Measurements from ENCODE around the gene UGT1A9. TPM values are rescaled to one million over a fixed set of nuclear protein-coding genes. Genes with fewer than 3 reads are reported as not detected.
"Not testable (repeated sequence)": the region's sequence is repeated elsewhere in the genome, so short reads cannot be mapped to it uniquely, and the experiment has no call there.

UGT1A9 gene
- total RNA-seq, 1 donor from 2014 or later: not detected

DNA sequence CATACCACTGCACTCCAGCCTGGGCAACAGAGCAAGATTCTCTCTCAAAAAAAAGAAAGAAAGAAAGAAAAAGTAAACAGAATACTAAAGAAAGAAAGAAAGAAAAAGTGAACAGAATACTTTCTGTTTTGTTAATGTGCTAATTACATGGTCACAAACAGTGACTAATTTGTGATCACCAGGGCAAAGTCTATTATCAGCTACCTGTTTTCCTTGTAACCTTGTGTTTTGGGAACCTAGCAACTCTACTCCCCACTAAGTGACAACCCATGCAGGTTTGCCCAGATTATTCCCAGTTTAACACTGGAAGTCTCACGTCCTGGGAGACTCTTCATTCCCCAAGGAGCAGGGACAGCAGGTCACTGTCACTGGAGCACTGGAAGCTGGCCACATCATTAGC, 16.7 kb upstream of the UGT1A9 start:
- Histone ChIP-seq H3K4me1 (ENCODE audit: control insufficient read depth in 3 of 3, insufficient read depth in 3 of 3, low read length in 3 of 3) (no peaks in the 10 kb centered on the region), H3K9me3 (ENCODE audit: control insufficient read depth in 3 of 3, low read length in 3 of 3) (no peaks in the 10 kb centered on the region), H3K36me3 (ENCODE audit: control insufficient read depth in 3 of 3, insufficient read depth in 3 of 3, low read length in 3 of 3) (no peaks in the 10 kb centered on the region), H3K9ac (ENCODE audit: low read depth in 1 of 3, low read length in 3 of 3) (no peak overlapping the region), H3K27ac (ENCODE audit: low read depth, low read length) (no peak overlapping the region), H3K27me3 (ENCODE audit: control insufficient read depth in 3 of 3, insufficient read depth in 3 of 3, low read length in 3 of 3) (peaks cover 0 to 5% (median 2%) of the 10 kb centered on the region in 3 donors), H3K4me3 (ENCODE audit: low read length in 3 of 3) (no peak overlapping the region)

DNA sequence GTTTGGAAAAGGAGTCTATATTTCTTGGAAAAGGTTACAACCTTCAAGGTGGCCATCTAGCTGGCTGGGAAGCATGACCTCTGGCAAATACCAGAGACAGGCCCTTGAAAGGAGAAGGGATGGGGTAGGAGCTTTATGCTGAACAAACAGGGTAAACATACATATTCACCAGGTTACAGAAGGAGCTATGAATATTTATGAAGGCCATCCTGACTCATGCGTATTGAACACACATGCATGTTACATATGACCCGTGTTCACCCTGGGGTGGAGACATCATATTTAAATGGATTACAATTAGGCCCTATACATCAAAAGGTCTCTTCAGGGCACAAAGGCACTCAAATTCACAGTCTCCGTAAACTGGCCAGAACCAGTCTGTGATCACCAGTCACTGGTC, 15.8 kb upstream of the UGT1A9 start:
- H3K27ac ChIP-seq (ENCODE audit: low read depth, low read length); H3K36me3 ChIP-seq (ENCODE audit: control insufficient read depth in 3 of 3, insufficient read depth in 3 of 3, low read length in 3 of 3); H3K27me3 ChIP-seq (ENCODE audit: control insufficient read depth in 3 of 3, insufficient read depth in 3 of 3, low read length in 3 of 3); H3K4me1 ChIP-seq (ENCODE audit: control insufficient read depth in 3 of 3, insufficient read depth in 3 of 3, low read length in 3 of 3); H3K9me3 ChIP-seq (ENCODE audit: control insufficient read depth in 3 of 3, low read length in 3 of 3); H3K4me3 ChIP-seq (ENCODE audit: low read length in 3 of 3); H3K9ac ChIP-seq (ENCODE audit: low read depth in 1 of 3, low read length in 3 of 3): not testable (repeated sequence)

DNA sequence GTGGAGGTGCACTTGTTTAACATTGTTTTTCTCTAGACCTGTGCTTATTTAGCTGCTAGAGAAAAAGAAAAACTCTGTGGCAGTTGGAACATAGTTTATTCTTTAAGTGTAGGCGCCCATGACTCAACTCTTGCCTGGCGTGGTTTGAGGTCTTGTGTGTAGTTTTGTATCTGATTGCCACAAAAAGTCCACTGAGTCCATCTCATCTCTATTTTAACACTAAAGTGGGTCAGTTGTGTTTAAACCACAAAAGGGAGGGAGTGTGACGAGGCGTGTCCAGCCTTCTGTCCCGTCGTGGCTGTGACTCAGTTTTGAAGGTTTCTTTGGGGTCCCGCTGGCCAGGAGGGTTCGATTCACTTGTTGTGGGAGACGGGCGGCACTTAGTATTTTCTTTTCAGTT, 15.3 kb upstream of the UGT1A9 start:
- Histone ChIP-seq H3K36me3 (ENCODE audit: control insufficient read depth in 3 of 3, insufficient read depth in 3 of 3, low read length in 3 of 3) (no peaks in the 10 kb centered on the region), H3K27ac (ENCODE audit: low read depth, low read length) (no peak overlapping the region), H3K4me3 (ENCODE audit: low read length in 3 of 3) (no peak overlapping the region), H3K4me1 (ENCODE audit: control insufficient read depth in 3 of 3, insufficient read depth in 3 of 3, low read length in 3 of 3) (no peaks in the 10 kb centered on the region), H3K9ac (ENCODE audit: low read depth in 1 of 3, low read length in 3 of 3) (no peak overlapping the region), H3K9me3 (ENCODE audit: control insufficient read depth in 3 of 3, low read length in 3 of 3) (no peaks in the 10 kb centered on the region), H3K27me3 (ENCODE audit: control insufficient read depth in 3 of 3, insufficient read depth in 3 of 3, low read length in 3 of 3) (peaks cover 0 to 5% (median 0%) of the 10 kb centered on the region in 3 donors)

- no peak overlapping the region for H3K9ac ChIP-seq (ENCODE audit: low read depth in 1 of 3, low read length in 3 of 3)
- no peak overlapping the region for H3K27ac ChIP-seq (ENCODE audit: low read depth, low read length)
- no peaks in the 10 kb centered on the region for H3K4me1 ChIP-seq (ENCODE audit: control insufficient read depth in 3 of 3, insufficient read depth in 3 of 3, low read length in 3 of 3)
- H3K9me3 ChIP-seq (ENCODE audit: control insufficient read depth in 3 of 3, low read length in 3 of 3): no peaks in the 10 kb centered on the region
- peaks cover 0 to 2% (median 0%) of the 10 kb centered on the region in 3 donors for H3K27me3 ChIP-seq (ENCODE audit: control insufficient read depth in 3 of 3, insufficient read depth in 3 of 3, low read length in 3 of 3)
- no peaks in the 10 kb centered on the region for H3K36me3 ChIP-seq (ENCODE audit: control insufficient read depth in 3 of 3, insufficient read depth in 3 of 3, low read length in 3 of 3)
- H3K4me3 ChIP-seq (ENCODE audit: low read length in 3 of 3): no peak overlapping the region
Measured at GRCh38 chr2:233658610-233659009, 13.1 kb upstream of the UGT1A9 start.

GRCh38 chr2:233663911-233664310, 7.8 kb upstream of the UGT1A9 start:
- H3K27me3 ChIP-seq (ENCODE audit: control insufficient read depth in 3 of 3, insufficient read depth in 3 of 3, low read length in 3 of 3): no peaks in the 10 kb centered on the region
- no peaks in the 10 kb centered on the region for H3K36me3 ChIP-seq (ENCODE audit: control insufficient read depth in 3 of 3, insufficient read depth in 3 of 3, low read length in 3 of 3)
- no peak overlapping the region for H3K9ac ChIP-seq (ENCODE audit: low read depth in 1 of 3, low read length in 3 of 3)
- no peaks in the 10 kb centered on the region for H3K9me3 ChIP-seq (ENCODE audit: control insufficient read depth in 3 of 3, low read length in 3 of 3)
- H3K4me1 ChIP-seq (ENCODE audit: control insufficient read depth in 3 of 3, insufficient read depth in 3 of 3, low read length in 3 of 3): no peaks in the 10 kb centered on the region
- no peak overlapping the region for H3K27ac ChIP-seq (ENCODE audit: low read depth, low read length)
- H3K4me3 ChIP-seq (ENCODE audit: low read length in 3 of 3): no peak overlapping the region

DNA sequence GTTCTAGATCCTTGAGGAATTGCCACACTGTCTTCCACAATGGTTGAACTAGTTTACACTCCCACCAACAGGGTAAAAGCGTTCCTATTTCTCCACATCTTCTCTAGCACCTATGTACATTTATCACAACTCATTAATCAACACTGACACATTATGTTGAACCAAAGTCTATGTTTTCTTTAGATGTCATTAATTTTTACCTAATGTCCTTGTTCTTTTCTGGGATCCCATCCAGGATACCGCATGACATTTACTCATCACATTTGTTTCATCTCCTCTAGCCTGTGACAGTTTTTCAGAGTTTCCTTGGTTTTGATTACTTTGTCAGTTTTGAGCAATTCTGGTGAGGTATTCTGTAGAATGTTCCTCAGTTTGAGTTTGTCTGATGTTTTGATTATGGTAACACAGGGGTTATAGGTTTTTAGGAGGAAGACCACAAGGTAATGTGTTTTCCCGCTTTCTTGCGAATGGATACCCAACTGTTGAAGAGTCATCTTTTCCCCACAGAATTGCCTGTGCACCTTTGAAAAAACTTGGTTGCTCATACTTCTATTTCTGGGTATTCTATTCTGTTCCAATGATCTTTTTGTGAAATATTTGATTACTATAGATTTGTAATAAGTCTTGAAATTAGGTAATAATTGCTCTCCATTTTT, 3.0 kb upstream of the UGT1A9 start:
- no peaks in the 10 kb centered on the region for H3K36me3 ChIP-seq (ENCODE audit: control insufficient read depth in 3 of 3, insufficient read depth in 3 of 3, low read length in 3 of 3)
- H3K4me1 ChIP-seq (ENCODE audit: control insufficient read depth in 3 of 3, insufficient read depth in 3 of 3, low read length in 3 of 3): no peaks in the 10 kb centered on the region
- no peaks in the 10 kb centered on the region for H3K9me3 ChIP-seq (ENCODE audit: control insufficient read depth in 3 of 3, low read length in 3 of 3)
- no peak overlapping the region for H3K27ac ChIP-seq (ENCODE audit: low read depth, low read length)
- H3K27me3 ChIP-seq (ENCODE audit: control insufficient read depth in 3 of 3, insufficient read depth in 3 of 3, low read length in 3 of 3): no peaks in the 10 kb centered on the region
- no peak overlapping the region for H3K9ac ChIP-seq (ENCODE audit: low read depth in 1 of 3, low read length in 3 of 3)
- H3K4me3 ChIP-seq (ENCODE audit: low read length in 3 of 3): no peak overlapping the region

DNA sequence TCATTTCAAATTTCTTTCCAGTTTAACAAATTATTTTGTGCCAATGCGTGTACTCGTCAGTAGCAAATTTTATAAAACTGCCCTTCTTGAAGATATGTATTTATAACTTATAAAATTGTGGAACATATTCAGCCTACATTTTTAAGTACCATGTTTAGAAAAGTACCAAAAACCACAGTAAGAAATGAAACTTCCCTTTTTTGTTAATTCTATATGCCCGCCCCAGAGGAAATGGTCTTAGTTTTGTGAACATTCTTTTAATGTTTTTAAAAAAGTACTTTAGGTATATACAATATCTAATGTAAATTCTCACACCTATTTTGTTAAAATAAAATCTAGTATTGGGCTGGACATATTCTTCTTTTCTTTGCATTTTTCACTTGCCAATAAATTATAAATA, 1.2 kb downstream of the UGT1A9 start:
- H3K4me3 ChIP-seq (ENCODE audit: low read length in 3 of 3): no peak overlapping the region
- no peaks in the 10 kb centered on the region for H3K4me1 ChIP-seq (ENCODE audit: control insufficient read depth in 3 of 3, insufficient read depth in 3 of 3, low read length in 3 of 3)
- H3K36me3 ChIP-seq (ENCODE audit: control insufficient read depth in 3 of 3, insufficient read depth in 3 of 3, low read length in 3 of 3): no peaks in the 10 kb centered on the region
- H3K27ac ChIP-seq (ENCODE audit: low read depth, low read length): no peak overlapping the region
- no peaks in the 10 kb centered on the region for H3K9me3 ChIP-seq (ENCODE audit: control insufficient read depth in 3 of 3, low read length in 3 of 3)
- no peaks in the 10 kb centered on the region for H3K27me3 ChIP-seq (ENCODE audit: control insufficient read depth in 3 of 3, insufficient read depth in 3 of 3, low read length in 3 of 3)
- H3K9ac ChIP-seq (ENCODE audit: low read depth in 1 of 3, low read length in 3 of 3): no peak overlapping the region

GRCh38 chr2:233673896-233674295, 2.2 kb downstream of the UGT1A9 start:
- H3K4me1 ChIP-seq (ENCODE audit: control insufficient read depth in 3 of 3, insufficient read depth in 3 of 3, low read length in 3 of 3): no peaks in the 10 kb centered on the region
- no peak overlapping the region for H3K27ac ChIP-seq (ENCODE audit: low read depth, low read length)
- H3K4me3 ChIP-seq (ENCODE audit: low read length in 3 of 3): no peak overlapping the region
- no peaks in the 10 kb centered on the region for H3K9me3 ChIP-seq (ENCODE audit: control insufficient read depth in 3 of 3, low read length in 3 of 3)
- H3K9ac ChIP-seq (ENCODE audit: low read depth in 1 of 3, low read length in 3 of 3): no peak overlapping the region
- no peaks in the 10 kb centered on the region for H3K27me3 ChIP-seq (ENCODE audit: control insufficient read depth in 3 of 3, insufficient read depth in 3 of 3, low read length in 3 of 3)
- no peaks in the 10 kb centered on the region for H3K36me3 ChIP-seq (ENCODE audit: control insufficient read depth in 3 of 3, insufficient read depth in 3 of 3, low read length in 3 of 3)

- Histone ChIP-seq H3K4me3 (ENCODE audit: low read length in 3 of 3) (no peak overlapping the region), H3K36me3 (ENCODE audit: control insufficient read depth in 3 of 3, insufficient read depth in 3 of 3, low read length in 3 of 3) (no peaks in the 10 kb centered on the region), H3K9me3 (ENCODE audit: control insufficient read depth in 3 of 3, low read length in 3 of 3) (no peaks in the 10 kb centered on the region), H3K27me3 (ENCODE audit: control insufficient read depth in 3 of 3, insufficient read depth in 3 of 3, low read length in 3 of 3) (no peaks in the 10 kb centered on the region), H3K27ac (ENCODE audit: low read depth, low read length) (no peak overlapping the region), H3K9ac (ENCODE audit: low read depth in 1 of 3, low read length in 3 of 3) (no peak overlapping the region), H3K4me1 (ENCODE audit: control insufficient read depth in 3 of 3, insufficient read depth in 3 of 3, low read length in 3 of 3) (no peaks in the 10 kb centered on the region)
Measured at GRCh38 chr2:233674314-233674713, 2.6 kb downstream of the UGT1A9 start.

DNA sequence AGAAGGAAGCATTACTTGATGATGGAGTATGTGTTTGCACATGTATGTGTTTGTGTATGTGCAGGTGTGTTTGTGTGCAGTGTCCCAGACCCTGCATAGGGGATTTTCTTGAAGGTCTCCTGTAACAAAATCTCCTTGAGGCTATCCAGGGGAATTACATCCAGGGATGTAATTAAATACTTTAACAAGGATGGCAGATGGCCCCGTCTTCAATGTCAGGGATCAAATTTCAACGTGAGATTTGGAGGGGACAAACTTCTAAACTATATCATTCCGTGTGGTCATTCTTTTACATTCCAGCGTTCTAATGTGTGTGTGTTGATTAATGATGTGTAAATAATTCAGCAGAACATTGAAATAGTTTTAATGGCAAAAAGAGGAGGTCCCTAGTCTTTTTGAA, 3.3 kb downstream of the UGT1A9 start:
- Histone ChIP-seq H3K36me3 (ENCODE audit: control insufficient read depth in 3 of 3, insufficient read depth in 3 of 3, low read length in 3 of 3) (no peaks in the 10 kb centered on the region), H3K4me1 (ENCODE audit: control insufficient read depth in 3 of 3, insufficient read depth in 3 of 3, low read length in 3 of 3) (no peaks in the 10 kb centered on the region), H3K27ac (ENCODE audit: low read depth, low read length) (no peak overlapping the region), H3K4me3 (ENCODE audit: low read length in 3 of 3) (no peak overlapping the region), H3K9me3 (ENCODE audit: control insufficient read depth in 3 of 3, low read length in 3 of 3) (no peaks in the 10 kb centered on the region), H3K9ac (ENCODE audit: low read depth in 1 of 3, low read length in 3 of 3) (no peak overlapping the region), H3K27me3 (ENCODE audit: control insufficient read depth in 3 of 3, insufficient read depth in 3 of 3, low read length in 3 of 3) (no peaks in the 10 kb centered on the region)
